CD8-positive, alpha-beta memory T cell (primary cell): ENCODE results near the gene CCDC92. TPM values are rescaled to one million over a fixed set of nuclear protein-coding genes. Genes with fewer than 3 reads are reported as not detected.
A peak's percentile ranks its signal among the peaks of the same experiment; 100 is the strongest.

Experiments
- CTCF ChIA-PET: fragments of 350-600 bp; sonication (Branson Sonifier 250); formaldehyde crosslinking; loops from one replicate; lab custom pipeline; 2021; ENCODE audit warnings: antibody characterized with exemption; lab: Charles Lee
- POLR2A ChIA-PET: fragments of 350-600 bp; sonication (Branson Sonifier 250); formaldehyde crosslinking; loops from one replicate; lab custom pipeline; 2021; ENCODE audit warnings: antibody characterized with exemption; lab: Charles Lee
- DNase-seq, 5 donors: peaks; one replicate each; pipeline versions ENCODE4 v3.0.0 to v3.0.0-alpha.2; 2020 to 2022; ENCODE audit warnings: mixed read lengths in 1 of 5
- H3K27ac ChIP-seq: one replicate; pipeline ENCODE4 v1.7.0; 2013; ENCODE audit warnings: low read depth, mild to moderate bottlenecking, low read length, moderate library complexity
- H3K27me3 ChIP-seq: 2 replicates; pipeline ENCODE4 v1.7.0; 2013; ENCODE audit warnings: low read length, mild to moderate bottlenecking; ENCODE audit not compliant: insufficient read depth, poor library complexity, severe bottlenecking
- H3K36me3 ChIP-seq: 2 replicates; pipeline ENCODE4 v1.7.0; 2013; ENCODE audit warnings: mild to moderate bottlenecking, low read length, moderate library complexity; ENCODE audit not compliant: insufficient read depth
- H3K4me1 ChIP-seq: 2 replicates; pipeline ENCODE4 v1.7.0; 2013; ENCODE audit warnings: mild to moderate bottlenecking, low read length, moderate library complexity; ENCODE audit not compliant: insufficient read depth
- H3K4me3 ChIP-seq: 2 replicates; pipeline ENCODE4 v1.7.0; 2013; ENCODE audit warnings: mild to moderate bottlenecking, low read length
- H3K9me3 ChIP-seq: 2 replicates; pipeline ENCODE4 v1.7.0; 2013; ENCODE audit warnings: mild to moderate bottlenecking, low read length
- H3K27ac Mint-ChIP-seq, 8 donors: one replicate each; pipeline ENCODE4 v1.8.0; 2020 to 2021; ENCODE audit warnings: mixed read lengths in 8 of 8, mild to moderate bottlenecking in 6 of 8, inconsistent platforms in 3 of 8, moderate library complexity in 3 of 8
- H3K27me3 Mint-ChIP-seq, 2 donors: one replicate each; pipeline ENCODE4 v1.8.0; 2020 to 2021; ENCODE audit warnings: mixed read lengths in 2 of 2, mild to moderate bottlenecking in 1 of 2, moderate library complexity in 1 of 2
- H3K36me3 Mint-ChIP-seq, 3 donors: one replicate each; pipeline ENCODE4 v1.8.0; 2020 to 2021; ENCODE audit warnings: mixed read lengths in 3 of 3, inconsistent platforms in 1 of 3, mild to moderate bottlenecking in 1 of 3
- H3K4me1 Mint-ChIP-seq, 3 donors: one replicate each; pipeline ENCODE4 v1.8.0; 2020 to 2021; ENCODE audit warnings: mixed read lengths in 3 of 3, inconsistent platforms in 1 of 3, mild to moderate bottlenecking in 1 of 3
- H3K4me3 Mint-ChIP-seq, 7 donors: one replicate each; pipeline ENCODE4 v1.8.0; 2020 to 2021; ENCODE audit warnings: mixed read lengths in 7 of 7, mild to moderate bottlenecking in 6 of 7, moderate library complexity in 4 of 7, inconsistent platforms in 2 of 7
- H3K9me3 Mint-ChIP-seq, 5 donors: one replicate each; pipeline ENCODE4 v1.8.0; 2020 to 2022; ENCODE audit warnings: mixed read lengths in 5 of 5, mild to moderate bottlenecking in 3 of 5, moderate library complexity in 2 of 5, inconsistent platforms in 1 of 5
- polyA plus RNA-seq: library from polyadenylated mRNA; unstranded; fragments of 300-500 nt; fragmentation: Illumina TruSeq; gene quantifications from one replicate; pipeline ENCODE4 v1.2.3, GENCODE V29; 2021
- total RNA-seq, 2 experiments: library from RNA; stranded (reverse); gene quantifications; one replicate each; pipeline ENCODE4 v1.2.3, GENCODE V29; 2021

Gene CCDC92
- total and polyA plus RNA-seq, 3 experiments from 2014 or later, result 10.2 to 48.9 (median 12.9) TPM

GRCh38 chr12:123967121-123967586 lies 5.5 kb downstream of the CCDC92 start:
- no peak overlapping the region for H3K27ac Mint-ChIP-seq
- no peaks in the 10 kb centered on the region for H3K9me3 Mint-ChIP-seq
- no peaks in the 10 kb centered on the region for H3K27me3 Mint-ChIP-seq
- POLR2A ChIA-PET, result no interaction called here
- H3K4me1 Mint-ChIP-seq, result peaks cover 17 to 45% (median 41%) of the 10 kb centered on the region in 3 donors
- Histone ChIP-seq H3K27me3 (no peaks in the 10 kb centered on the region), H3K27ac (no peak overlapping the region), H3K36me3 (no peaks in the 10 kb centered on the region), H3K4me1 (peaks cover 6% of the 10 kb centered on the region), H3K4me3 (no peak overlapping the region), H3K9me3 (no peaks in the 10 kb centered on the region)
- DNase-seq, result no peak
- no peak overlapping the region for H3K4me3 Mint-ChIP-seq
- H3K36me3 Mint-ChIP-seq, result peaks cover 0 to 20% (median 2%) of the 10 kb centered on the region in 3 donors
- CTCF ChIA-PET, result no interaction called here

GRCh38 chr12:123966596-123966995 lies 6.0 kb downstream of the CCDC92 start:
- no peaks in the 10 kb centered on the region for H3K27me3 ChIP-seq
- no peaks in the 10 kb centered on the region for H3K36me3 ChIP-seq
- Mint-ChIP-seq H3K27me3 (no peaks in the 10 kb centered on the region), H3K36me3 (peaks cover 0 to 18% (median 2%) of the 10 kb centered on the region in 3 donors), H3K4me1 (peaks cover 16 to 43% (median 39%) of the 10 kb centered on the region in 3 donors), H3K9me3 (no peaks in the 10 kb centered on the region), H3K4me3 (no peak overlapping the region), H3K27ac (peak overlapping the region in 1 of 8 donors; percentile 37)
- H3K9me3 ChIP-seq, result no peaks in the 10 kb centered on the region
- H3K4me1 ChIP-seq, result peaks cover 6% of the 10 kb centered on the region
- no peak overlapping the region for H3K4me3 ChIP-seq
- DNase-seq, result no peak
- ChIA-PET POLR2A (interaction anchor here (0.6 kb wide), 1 partner anchor 35 kb away, joined by 4 read pairs; no protein-coding TSS in a partner anchor), CTCF (no interaction called here)
- no peak overlapping the region for H3K27ac ChIP-seq

- H3K27me3 ChIP-seq, result no peaks in the 10 kb centered on the region
- Mint-ChIP-seq H3K27me3 (no peaks in the 10 kb centered on the region), H3K36me3 (peaks cover 0 to 20% (median 2%) of the 10 kb centered on the region in 3 donors), H3K9me3 (no peaks in the 10 kb centered on the region), H3K4me3 (no peak overlapping the region), H3K4me1 (peaks cover 7 to 31% (median 27%) of the 10 kb centered on the region in 3 donors), H3K27ac (no peak overlapping the region)
- H3K27ac ChIP-seq, result no peak overlapping the region
- no peak overlapping the region for H3K4me3 ChIP-seq
- CTCF ChIA-PET, result interaction anchor here (2.2 kb wide), 1 partner anchor 27 kb away, joined by 4 read pairs; no protein-coding TSS in a partner anchor
- H3K36me3 ChIP-seq, result no peaks in the 10 kb centered on the region
- POLR2A ChIA-PET, result no interaction called here
- DNase-seq, result no peak
- H3K9me3 ChIP-seq, result no peaks in the 10 kb centered on the region
- H3K4me1 ChIP-seq, result no peaks in the 10 kb centered on the region
Observed at GRCh38 chr12:123965382-123965781, 7.2 kb downstream of the CCDC92 start.

GRCh38 chr12:123963821-123964220 lies 8.8 kb downstream of the CCDC92 start:
- Histone ChIP-seq H3K36me3 (no peaks in the 10 kb centered on the region), H3K4me1 (no peaks in the 10 kb centered on the region), H3K9me3 (no peaks in the 10 kb centered on the region), H3K27me3 (no peaks in the 10 kb centered on the region), H3K4me3 (no peak overlapping the region), H3K27ac (no peak overlapping the region)
- POLR2A ChIA-PET, result no interaction called here
- CTCF ChIA-PET, result interaction anchor here (1.3 to 2.2 kb wide), 2 partner anchors 23 to 25 kb away, joined by 4 read pairs; no protein-coding TSS in a partner anchor
- Mint-ChIP-seq H3K9me3 (no peaks in the 10 kb centered on the region), H3K4me1 (peaks cover 2 to 17% (median 13%) of the 10 kb centered on the region in 3 donors), H3K27me3 (no peaks in the 10 kb centered on the region), H3K27ac (no peak overlapping the region), H3K36me3 (peaks cover 0 to 24% (median 2%) of the 10 kb centered on the region in 3 donors), H3K4me3 (no peak overlapping the region)
- DNase-seq, result no peak

GRCh38 chr12:123962513-123962912 lies 10.1 kb downstream of the CCDC92 start:
- Histone ChIP-seq H3K4me3 (no peak overlapping the region), H3K27me3 (no peaks in the 10 kb centered on the region), H3K27ac (no peak overlapping the region), H3K36me3 (no peaks in the 10 kb centered on the region), H3K9me3 (no peaks in the 10 kb centered on the region), H3K4me1 (no peaks in the 10 kb centered on the region)
- H3K27ac Mint-ChIP-seq, result peak overlapping the region in 1 of 8 donors; percentile 67
- no peaks in the 10 kb centered on the region for H3K27me3 Mint-ChIP-seq
- ChIA-PET CTCF (interaction anchor here (1.6 kb wide), 1 partner anchor 58 kb away, joined by 4 read pairs; no protein-coding TSS in a partner anchor), POLR2A (no interaction called here)
- no peak for DNase-seq
- H3K4me3 Mint-ChIP-seq, result no peak overlapping the region
- H3K4me1 Mint-ChIP-seq, result peaks cover under 1 to 8% (median 6%) of the 10 kb centered on the region in 3 donors
- H3K36me3 Mint-ChIP-seq, result peaks cover 0 to 26% (median 2%) of the 10 kb centered on the region in 3 donors
- H3K9me3 Mint-ChIP-seq, result no peaks in the 10 kb centered on the region

- Histone ChIP-seq H3K4me1 (no peaks in the 10 kb centered on the region), H3K4me3 (no peak overlapping the region), H3K27me3 (no peaks in the 10 kb centered on the region), H3K36me3 (no peaks in the 10 kb centered on the region), H3K27ac (no peak overlapping the region), H3K9me3 (no peaks in the 10 kb centered on the region)
- POLR2A ChIA-PET, result no interaction called here
- no peak overlapping the region for H3K27ac Mint-ChIP-seq
- H3K4me1 Mint-ChIP-seq, result peaks cover 0 to 4% (median 0%) of the 10 kb centered on the region in 3 donors
- no peak for DNase-seq
- H3K36me3 Mint-ChIP-seq, result peaks cover 0 to 25% (median 2%) of the 10 kb centered on the region in 3 donors
- no peaks in the 10 kb centered on the region for H3K9me3 Mint-ChIP-seq
- H3K4me3 Mint-ChIP-seq, result peak overlapping the region in 1 of 7 donors; percentile 36
- no peaks in the 10 kb centered on the region for H3K27me3 Mint-ChIP-seq
- CTCF ChIA-PET, result interaction anchor here (1.6 kb wide), 1 partner anchor 57 kb away, joined by 4 read pairs; no protein-coding TSS in a partner anchor
Observed at GRCh38 chr12:123961585-123962345, 10.9 kb downstream of the CCDC92 start.

- Histone ChIP-seq H3K27ac (no peak overlapping the region), H3K4me3 (no peak overlapping the region), H3K36me3 (no peaks in the 10 kb centered on the region), H3K9me3 (no peaks in the 10 kb centered on the region), H3K4me1 (no peaks in the 10 kb centered on the region), H3K27me3 (no peaks in the 10 kb centered on the region)
- no peak for DNase-seq
- peaks cover 0 to 4% (median 0%) of the 10 kb centered on the region in 3 donors for H3K4me1 Mint-ChIP-seq
- H3K27me3 Mint-ChIP-seq, result no peaks in the 10 kb centered on the region
- no peak overlapping the region for H3K27ac Mint-ChIP-seq
- H3K9me3 Mint-ChIP-seq, result no peaks in the 10 kb centered on the region
- H3K36me3 Mint-ChIP-seq, result peaks cover 0 to 23% (median 2%) of the 10 kb centered on the region in 3 donors
- no peak overlapping the region for H3K4me3 Mint-ChIP-seq
- ChIA-PET CTCF (interaction anchor here (2.0 kb wide), 1 partner anchor 11 kb away, joined by 5 read pairs; no protein-coding TSS in a partner anchor), POLR2A (no interaction called here)
Observed at GRCh38 chr12:123960856-123961255, 11.8 kb downstream of the CCDC92 start.
